ENCODE results near the gene SLC25A45.

- TF ChIP-seq, protein P1, sequence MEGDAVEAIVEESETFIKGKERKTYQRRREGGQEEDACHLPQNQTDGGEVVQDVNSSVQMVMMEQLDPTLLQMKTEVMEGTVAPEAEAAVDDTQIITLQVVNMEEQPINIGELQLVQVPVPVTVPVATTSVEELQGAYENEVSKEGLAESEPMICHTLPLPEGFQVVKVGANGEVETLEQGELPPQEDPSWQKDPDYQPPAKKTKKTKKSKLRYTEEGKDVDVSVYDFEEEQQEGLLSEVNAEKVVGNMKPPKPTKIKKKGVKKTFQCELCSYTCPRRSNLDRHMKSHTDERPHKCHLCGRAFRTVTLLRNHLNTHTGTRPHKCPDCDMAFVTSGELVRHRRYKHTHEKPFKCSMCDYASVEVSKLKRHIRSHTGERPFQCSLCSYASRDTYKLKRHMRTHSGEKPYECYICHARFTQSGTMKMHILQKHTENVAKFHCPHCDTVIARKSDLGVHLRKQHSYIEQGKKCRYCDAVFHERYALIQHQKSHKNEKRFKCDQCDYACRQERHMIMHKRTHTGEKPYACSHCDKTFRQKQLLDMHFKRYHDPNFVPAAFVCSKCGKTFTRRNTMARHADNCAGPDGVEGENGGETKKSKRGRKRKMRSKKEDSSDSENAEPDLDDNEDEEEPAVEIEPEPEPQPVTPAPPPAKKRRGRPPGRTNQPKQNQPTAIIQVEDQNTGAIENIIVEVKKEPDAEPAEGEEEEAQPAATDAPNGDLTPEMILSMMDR (IDR thresholded peaks at IDR 0.05; ENCODE audit: low read depth, low read length, poor library complexity, severe bottlenecking): no peak
- no peak for TF ChIP-seq EZH2phosphoT487 (IDR thresholded peaks at IDR 0.05; ENCODE audit: borderline replicate concordance, low read length)
Observed at GRCh38 chr11:65410936-65411680, 28.7 kb upstream of the SLC25A45 start.
